GM21367 (cell line): ENCODE data around the gene PLIN3.
"Not testable (repeated sequence)": the region's sequence is repeated elsewhere in the genome, so short reads cannot be mapped to it uniquely, and the experiment has no call there.

Experiments used
- ATAC-seq: cut with Tn5 transposase; IDR thresholded peaks from one replicate; pipeline ENCODE4 v1.9.1; 2021; ENCODE audit not compliant: unreplicated experiment

PLIN3 gene

DNA sequence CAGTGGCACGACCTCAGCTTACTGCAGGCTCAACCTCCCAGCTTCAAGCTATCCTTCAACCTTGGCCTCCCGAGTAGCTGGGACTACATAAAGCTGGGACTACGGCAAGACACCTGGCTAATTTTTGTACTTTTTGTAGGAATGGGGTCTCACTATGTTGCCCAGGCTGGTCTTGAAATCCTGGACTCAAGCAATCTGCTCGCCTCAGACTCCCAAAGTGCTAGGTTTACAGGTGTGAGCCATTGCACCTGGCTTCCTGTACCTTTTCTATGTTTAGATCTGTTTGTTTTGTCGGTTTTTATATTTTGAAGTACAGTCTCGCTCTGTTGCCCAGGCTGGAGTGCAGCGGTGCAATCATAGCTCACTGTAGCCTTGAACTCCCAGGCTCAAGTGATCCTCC lies 18.4 kb downstream of the PLIN3 start:
- no peak for ATAC-seq

DNA sequence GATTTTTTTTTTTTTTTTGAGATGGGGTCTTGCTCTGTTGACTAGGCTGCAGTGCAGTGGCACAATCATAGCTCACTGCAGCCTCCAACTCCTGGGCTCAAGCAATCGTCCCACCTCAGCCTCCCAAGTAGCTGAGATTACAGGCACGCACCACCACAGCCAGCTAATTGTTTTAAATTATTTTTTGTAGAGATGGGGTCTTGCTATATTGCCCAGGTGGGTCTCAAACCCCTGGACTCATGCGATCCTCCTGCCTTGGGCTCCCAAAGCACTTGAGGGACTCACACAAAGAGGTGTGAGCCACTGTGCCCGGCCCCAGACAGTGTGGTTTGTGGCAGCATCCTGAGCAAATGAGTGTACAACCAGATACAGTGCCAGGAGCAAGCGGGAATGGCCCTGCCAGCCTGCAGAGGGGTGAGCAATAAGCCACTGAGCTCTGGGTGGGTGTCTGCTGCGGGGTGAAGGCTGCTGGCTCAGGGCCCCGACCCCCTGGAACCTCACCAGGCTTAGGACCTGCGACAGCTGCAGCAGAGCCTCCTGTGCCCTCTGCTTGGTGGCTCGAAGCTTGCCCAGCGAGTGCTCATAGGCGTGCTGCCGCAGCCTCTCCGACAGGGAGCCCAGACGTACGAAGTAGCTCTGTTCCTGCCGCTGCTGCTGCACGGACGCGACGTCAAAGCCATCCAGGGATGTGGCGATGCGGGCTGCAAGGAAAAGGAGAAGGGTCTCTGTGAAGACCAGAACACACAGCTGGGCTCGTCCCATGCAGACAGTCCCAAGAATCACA lies 20.1 kb downstream of the PLIN3 start:
- ATAC-seq = no peak

DNA sequence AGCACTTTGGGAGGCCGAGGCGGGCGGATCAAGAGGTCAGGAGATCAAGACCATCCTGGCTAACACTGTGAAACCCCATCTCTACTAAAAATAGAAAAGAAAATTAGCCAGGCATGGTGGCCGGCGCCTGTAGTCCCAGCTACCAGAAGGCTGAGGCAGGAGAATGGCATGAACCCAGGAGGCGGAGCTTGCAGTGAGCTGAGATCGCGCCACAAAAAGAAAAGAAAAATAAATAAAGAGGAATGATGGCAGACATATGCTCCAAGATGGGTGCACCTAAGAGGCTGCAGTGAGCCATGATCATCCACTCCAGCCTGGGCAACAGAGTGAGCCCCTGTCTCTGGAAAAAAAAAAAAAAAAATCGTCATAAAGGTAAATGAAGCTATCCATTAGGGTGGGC lies 21.5 kb downstream of the PLIN3 start:
- ATAC-seq = not testable (repeated sequence)

DNA sequence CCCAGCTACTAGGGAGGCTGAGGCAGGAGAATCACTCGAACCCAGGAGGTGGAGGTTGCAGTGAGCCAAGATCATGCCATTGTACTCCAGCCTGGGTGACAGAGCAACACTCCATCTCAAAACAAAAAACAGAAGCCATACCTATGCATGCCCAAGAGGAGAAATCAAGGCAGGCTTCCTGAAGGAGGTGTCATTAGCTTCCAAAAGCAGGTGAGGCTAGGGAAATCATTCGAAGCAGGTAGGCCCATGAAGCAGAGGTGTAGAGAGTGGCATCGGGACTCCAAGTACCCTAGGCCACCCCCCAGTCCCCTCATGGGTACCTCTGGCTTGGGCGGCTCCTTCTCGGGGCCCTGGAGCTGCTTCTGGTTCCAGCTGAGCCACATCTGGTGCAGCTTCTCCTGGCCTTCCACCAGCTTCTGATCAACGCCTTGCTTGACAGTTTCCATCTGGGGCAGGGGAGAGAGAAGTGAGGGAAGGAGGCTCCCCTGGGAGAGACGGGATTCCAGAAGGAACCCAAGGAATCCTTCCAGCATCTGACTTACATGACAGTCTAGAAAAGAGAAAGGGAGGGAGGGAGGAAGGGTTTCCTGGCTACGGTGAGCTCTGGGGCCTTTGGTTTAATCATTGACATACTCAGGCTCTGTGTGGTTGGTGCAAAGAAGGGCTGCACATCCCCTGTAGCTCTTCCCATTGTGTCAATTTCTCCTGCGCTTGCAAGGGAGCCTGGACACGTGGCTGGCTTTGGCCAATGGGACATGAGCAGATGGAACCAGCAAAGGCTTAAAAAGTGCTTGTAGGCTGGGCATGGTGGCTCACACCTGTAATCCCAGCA lies 22.9 kb downstream of the PLIN3 start:
- ATAC-seq = no peak

DNA sequence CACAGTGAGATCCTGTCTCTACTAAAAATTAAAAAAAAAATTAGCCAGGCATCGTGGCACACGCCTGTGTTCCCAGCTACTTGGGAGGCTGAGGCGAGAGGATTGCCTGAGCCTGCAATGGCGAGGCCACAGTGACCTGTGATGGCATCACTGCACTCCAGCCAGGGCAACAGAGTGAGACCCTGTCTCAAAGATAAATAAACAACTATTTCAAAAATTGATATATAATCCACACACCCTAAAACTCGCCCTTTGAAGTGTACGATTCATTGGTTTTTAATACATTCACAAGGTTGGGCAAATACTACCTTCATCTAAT lies 23.9 kb downstream of the PLIN3 start:
- ATAC-seq = no peak

DNA sequence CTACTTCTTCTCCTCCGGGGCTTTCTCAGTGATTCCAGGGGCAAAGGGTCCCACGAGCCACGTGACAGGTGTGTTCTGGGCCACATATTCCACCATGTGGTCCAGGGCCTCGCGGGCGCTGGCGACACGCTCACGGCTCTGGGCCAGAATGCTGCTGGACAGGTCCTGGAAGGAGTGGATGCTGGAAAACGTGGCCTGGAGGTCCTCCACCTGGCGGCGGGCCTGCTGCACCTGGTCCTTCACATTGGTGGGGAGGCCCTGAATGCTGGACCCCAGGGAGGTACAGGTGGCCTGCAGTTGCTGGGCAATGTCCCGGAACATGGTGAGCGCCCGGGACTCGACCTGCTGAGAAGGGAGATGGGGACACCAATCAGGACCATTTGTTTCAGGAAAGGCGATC lies 28.3 kb downstream of the PLIN3 start:
- no peak for ATAC-seq

DNA sequence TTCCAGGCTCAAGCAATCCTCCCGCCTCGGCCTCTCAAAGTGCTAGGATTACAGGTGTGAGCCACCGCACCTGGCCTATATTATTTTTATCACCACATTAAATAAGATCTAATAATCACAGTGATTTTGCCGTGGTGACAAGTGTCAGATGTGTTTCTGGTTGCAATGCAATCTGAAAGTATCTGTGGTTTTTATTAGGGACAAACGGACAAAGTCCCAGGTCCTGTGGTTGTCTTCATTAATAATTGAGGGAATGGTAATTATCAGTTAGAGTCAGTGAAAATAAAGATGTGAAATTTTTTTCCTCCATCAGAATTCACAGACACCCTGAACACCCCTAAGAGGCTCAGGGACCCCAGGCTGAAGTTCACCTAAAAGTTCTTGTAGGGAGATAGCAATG lies 34.7 kb downstream of the PLIN3 start:
- no peak for ATAC-seq

DNA sequence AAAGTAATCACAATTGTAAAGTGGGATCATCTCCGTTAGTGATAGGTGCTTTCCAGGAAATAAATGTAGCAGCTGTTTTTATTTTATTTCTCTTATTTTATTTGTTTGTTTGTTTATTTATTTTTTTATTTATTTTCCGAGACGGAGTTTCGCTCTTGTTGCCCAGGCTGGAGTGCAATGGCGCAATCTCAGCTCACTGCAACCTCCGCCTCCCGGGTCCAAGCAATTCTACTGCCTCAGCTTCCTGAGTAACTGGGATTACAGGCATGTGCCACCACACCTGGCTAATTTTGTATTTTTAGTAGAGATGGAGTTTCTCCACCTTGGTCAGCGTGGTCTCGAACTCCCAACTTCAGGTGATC lies 35.5 kb downstream of the PLIN3 start:
- not testable (repeated sequence) for ATAC-seq

DNA sequence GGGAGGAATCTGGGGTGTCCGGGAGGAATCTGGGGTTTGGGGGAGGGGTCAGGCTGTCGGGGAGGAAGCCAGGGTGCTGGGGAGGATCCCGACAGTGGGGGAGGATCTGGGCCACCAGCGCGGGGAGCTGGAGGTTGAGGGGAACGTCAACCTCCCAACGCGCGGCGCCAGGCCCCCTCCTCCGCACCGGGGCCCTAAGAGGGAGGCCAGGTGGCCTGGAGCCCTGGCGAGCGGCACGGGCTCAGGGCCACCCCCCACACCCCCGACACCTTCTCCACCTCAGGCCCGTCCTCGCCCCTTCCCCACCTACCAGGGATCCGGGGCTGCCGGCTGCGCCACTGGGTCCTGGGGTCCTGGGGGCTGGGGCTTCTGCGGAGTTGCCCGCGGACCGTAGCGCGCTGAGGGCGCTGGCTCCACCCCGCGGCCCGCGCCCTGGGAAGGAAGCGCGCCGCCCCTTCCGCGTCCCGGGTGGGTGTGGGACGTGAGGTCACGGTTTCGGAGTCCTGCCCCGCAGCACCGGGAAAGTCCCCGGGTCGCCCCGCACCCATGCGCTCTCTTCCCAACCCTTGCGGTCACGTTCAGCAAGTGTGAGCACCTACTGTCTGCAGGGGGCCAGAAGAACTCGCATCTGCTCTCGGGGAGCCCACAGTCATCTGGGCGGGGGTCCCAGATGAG lies 36.0 kb downstream of the PLIN3 start, which contains the start of gene TICAM1:
Gene TICAM1 (minus strand): TSS at position 409 of the 675 bp plus-strand sequence. CDS start 13,335 bp downstream, outside the sequence.
- ATAC-seq = peak; percentile 57

DNA sequence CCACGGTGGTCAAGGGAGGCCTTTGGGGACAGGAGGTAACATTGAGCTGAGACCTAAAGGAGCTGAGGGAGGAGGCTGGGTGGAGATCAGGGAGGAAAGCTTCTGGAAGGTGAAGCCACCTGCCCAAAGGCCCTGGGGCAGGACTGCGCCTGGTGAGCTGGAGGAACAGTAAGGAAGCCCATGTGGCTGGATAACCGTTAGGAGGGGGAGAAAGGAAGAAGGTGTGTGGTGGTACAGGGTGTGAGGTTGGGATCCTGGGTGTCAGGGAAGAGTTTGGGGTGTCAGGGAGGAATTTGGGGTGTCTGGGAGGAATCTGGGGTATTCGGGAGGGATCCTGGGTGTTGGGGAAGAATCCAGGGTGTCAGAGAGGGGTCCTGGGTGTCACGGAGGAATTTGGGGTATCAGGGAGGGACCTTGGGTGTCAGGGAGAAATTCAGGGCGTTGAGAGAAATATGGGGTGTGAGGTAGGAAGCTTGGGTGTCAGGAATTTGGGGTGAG lies 36.6 kb downstream of the PLIN3 start:
- no peak for ATAC-seq

DNA sequence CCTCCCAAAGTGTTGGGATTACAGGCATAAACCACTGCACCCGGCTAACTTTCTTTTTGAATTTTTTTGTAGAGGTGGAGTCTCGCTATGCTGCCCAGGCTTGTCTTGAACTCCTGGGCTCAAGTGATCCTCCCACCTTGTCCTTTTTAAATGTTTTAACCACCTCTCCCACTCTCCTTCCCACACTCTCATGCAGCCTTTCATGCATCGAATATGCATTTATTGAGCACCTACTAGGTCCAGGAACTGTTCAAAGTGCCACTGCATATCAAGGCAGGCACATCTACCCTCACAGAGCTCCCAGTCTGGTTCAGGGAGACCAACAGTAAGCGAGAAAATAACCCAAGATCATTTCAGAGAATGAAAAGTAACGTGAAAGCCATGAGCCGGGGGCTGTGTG lies 37.1 kb downstream of the PLIN3 start:
- ATAC-seq = no peak

DNA sequence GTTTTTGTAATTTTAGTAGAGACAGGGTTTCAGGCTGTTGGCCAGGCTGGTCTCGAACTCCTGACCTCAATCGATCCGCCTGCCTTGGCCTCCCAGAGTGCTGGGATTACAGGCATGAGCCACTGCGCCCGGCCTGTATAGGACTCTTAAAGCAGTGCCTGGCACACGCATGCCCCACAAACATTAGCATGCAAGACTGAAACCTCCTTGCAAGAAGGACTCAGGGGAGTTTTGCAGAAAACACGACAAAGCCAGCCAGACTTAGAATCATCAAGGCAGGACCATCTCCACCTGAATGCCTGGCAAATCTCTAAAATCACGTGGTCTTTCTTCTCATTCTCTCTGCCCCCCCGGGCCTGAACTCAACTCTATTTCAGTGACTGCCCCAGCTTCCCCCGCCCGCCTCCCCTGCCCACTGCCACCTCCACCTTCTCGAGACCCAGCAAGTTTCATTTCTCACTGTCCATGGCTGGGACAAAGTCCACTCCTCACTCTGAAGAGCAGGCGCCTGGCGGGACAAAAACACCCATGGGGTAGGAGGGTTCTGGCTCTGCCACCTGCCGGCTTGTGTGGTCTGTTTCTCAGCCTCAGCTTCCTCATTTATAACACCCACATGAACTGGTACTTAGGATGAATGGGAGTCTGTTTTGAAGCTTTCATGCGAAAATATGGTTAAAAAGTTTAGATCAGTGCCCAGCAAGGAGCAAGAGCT lies 38.3 kb downstream of the PLIN3 start:
- no peak for ATAC-seq

DNA sequence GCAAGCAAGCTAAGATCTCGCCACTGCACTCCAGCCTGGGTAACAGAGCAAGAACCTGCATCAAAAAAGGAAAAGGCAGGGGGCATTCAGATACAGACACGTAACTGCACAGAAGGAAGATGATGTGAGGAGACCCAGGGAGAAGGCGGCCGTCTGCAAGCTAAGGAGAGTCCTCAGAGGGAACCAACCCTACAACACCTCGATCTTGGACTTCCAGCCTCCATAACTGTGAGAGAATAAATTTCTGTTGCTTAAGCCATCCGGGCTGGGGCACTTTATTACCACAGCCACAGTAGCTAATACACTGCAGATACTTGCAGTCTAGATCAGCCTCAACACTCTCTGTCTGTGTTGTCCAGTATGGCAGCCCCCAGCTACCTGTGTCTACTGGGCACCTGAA lies 43.9 kb downstream of the PLIN3 start:
- no peak for ATAC-seq

DNA sequence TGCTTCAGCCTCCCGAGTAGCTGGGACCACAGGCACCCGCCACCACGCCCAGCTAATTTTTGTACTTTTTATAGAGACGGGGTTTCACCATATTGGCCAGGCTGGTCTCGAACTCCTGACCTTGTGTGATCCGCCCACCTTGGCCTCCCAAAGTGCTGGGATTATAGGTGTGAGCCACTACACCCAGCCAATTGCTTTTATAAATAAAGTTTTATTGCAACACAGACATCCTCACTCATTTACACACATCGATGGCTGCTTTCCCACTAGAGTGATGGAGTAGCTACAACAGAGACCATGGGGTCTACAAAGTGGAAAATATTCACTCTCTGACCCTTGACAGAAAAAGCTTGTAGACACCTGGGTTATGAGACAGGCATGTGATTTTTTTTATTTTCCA lies 45.1 kb downstream of the PLIN3 start:
- not testable (repeated sequence) for ATAC-seq

DNA sequence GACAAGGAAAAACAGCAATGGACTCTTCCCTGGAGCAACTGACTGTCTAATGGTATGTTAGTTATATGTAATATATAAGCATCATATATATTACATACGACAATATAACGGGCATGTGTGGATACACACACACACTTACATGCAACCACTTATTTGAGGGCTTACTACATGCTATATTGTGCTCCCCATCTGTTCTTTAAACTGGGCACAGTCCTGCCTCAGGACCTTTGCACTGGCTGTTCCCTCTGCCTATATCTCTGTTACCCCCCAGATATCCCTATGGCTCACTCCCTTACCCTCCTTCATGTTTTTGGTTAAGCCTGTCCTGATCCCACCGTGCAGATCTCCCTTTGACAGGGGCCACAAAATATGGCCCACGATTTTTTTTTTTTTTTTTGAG lies 46.2 kb downstream of the PLIN3 start:
- no peak for ATAC-seq

DNA sequence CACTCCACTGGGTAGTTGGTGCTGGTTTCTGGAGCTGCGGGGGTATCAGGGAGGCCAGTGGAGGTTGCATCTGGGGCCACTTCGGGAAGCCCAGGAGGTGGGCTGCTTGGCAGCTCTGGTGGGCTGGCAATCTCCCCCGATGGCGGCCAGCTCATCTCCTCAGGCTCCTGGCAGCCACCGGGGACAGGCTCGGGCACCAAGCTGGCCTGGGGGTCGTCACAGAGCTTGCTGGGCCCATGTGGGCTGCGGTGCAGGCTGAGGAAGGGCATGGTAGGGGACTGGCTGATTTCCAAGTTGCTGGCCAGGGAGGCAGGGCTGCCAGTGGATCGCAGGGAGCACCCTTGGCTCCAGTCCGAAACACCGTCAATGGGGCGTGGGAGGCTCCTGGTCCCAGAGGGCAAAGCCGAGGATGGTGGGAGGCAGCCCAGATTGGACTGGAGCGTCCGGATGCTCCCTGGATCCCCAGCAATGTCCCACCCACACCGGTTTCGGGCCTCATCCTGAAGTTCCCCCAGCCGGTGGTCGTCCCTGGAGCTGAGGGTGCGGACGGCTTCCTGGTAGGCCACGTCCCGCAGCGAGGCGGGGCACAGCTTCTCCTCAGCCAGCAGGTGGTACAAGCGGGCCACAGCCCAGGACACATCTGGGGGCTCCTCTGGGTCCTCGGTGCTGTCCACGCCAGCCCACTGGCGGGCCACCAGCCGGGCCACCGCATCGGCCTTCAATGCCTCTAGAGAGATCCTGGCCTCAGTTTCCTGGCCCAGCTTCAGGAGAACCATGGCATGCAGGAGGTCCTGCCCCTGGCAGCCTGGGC lies 49.8 kb downstream of the PLIN3 start:
- no peak for ATAC-seq

DNA sequence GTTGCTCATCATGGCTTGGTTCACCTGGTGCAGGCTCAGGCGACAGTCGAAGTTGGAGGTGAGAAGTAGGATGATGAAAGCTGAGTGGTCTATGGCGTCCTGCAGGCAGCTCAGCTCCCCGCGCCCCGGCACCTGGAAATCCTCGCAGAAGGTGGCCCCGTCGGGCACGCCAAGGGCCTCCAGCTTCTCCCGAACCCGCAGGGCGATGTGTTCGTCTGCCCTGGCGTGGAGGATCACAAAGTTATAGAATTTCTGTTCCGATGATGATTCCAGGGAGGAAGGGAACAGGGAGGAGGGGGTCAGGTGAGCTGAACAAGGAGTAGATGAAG lies 50.6 kb downstream of the PLIN3 start:
- no peak for ATAC-seq

DNA sequence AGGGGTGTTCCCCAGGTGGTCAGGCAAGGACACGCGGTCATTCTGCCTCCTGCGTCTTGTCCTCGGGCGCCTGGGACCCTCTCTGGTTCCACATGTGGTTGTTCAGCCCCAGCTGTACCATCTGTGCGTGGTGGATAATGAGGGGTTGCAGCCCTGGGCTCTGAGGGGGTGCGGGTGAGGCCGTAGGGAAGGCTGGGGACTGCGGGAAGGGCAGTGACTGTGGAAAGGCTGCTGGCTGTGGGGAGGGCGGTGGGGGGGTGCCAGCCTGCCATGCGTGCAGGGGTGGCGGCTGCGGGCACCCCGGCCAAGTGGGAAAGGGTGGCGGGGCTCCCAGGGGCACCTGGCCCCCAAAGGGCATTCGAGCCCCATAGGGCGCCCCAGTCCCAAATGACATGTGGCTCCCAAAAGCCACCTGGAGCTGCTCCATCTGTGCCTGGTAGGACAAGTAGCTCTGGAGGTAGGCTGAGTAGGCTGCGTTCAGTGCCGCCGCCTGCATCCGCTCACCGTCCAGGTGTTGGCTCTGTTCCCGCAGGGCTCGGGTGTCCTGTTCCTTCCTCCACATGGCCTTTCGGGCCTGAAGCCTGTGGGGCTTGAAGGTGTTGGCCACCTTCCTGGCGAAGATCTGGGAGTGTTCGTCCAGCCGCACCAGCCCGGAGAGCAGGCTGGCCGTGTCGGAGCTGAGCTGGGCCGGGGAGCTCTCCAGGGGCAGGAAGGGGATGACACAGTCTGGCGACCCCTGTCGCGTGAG lies 51.1 kb downstream of the PLIN3 start:
- ATAC-seq = no peak

DNA sequence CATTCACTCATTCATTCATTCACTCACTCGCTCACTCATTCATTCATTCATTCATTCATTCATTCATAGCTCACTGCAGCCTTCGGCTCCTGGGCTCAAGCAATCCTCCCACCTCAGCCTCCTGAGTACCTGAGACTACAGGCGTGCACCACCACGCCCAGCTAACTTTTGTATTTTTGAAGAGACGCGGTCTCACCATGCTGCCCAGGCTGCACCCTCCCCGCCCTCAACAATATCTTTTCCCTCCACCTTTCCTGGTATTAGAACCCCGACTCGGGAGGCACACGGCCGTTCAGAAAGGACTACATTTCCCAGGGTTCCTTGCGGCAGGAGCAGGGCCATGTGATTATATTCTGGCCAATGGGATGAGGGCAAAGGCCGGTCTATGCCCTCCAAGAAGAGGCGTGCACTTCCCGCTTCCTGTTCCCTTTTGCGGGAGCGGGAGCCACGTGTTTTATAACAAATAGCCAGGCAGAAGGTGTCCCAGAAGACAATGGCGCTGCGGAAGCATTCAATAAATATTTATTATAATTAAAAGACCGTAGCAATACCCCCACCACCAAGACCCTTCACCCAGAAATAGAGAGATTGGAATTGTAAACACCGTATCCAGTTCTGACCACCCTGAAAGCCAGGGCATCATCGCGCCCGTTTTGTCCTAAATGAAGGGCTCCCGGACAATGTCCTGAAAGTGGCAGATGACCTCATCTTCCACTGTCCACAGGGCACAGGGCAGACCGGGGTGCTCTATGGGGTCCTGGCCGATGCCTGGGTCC lies 51.9 kb downstream of the PLIN3 start:
- no peak for ATAC-seq
